ENCODE data around the gene STX8.

DNA sequence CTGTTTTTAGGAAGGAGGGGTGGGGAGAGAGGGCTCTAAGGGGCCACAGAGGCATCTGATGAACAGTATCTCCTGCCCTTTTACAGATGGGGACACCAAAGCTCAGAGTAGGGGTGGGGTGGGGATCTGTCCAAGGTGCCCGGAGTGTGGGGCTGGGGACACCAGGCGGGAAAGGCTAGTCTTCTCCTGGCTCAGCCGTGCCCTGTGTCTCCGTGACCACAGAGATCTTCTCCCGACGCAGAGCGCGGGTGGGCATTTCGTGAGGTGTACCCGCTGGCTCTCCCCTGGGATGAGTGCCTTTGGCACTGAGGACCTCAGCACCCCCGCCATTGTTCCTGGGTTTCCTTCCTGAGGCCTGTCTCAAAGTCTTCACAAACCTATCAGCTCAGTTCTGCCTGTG lies 344.8 kb downstream of the STX8 start:
- TF ChIP-seq POLR2A (IDR thresholded peaks at IDR 0.05): no peak
- TF ChIP-seq, protein P1, sequence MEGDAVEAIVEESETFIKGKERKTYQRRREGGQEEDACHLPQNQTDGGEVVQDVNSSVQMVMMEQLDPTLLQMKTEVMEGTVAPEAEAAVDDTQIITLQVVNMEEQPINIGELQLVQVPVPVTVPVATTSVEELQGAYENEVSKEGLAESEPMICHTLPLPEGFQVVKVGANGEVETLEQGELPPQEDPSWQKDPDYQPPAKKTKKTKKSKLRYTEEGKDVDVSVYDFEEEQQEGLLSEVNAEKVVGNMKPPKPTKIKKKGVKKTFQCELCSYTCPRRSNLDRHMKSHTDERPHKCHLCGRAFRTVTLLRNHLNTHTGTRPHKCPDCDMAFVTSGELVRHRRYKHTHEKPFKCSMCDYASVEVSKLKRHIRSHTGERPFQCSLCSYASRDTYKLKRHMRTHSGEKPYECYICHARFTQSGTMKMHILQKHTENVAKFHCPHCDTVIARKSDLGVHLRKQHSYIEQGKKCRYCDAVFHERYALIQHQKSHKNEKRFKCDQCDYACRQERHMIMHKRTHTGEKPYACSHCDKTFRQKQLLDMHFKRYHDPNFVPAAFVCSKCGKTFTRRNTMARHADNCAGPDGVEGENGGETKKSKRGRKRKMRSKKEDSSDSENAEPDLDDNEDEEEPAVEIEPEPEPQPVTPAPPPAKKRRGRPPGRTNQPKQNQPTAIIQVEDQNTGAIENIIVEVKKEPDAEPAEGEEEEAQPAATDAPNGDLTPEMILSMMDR (IDR thresholded peaks at IDR 0.05): no peak
